Endothelial cell of umbilical vein (primary cell): Measurements from ENCODE around the gene RPL3. TPM values are rescaled to one million over a fixed set of nuclear protein-coding genes. Genes with fewer than 3 reads are reported as not detected.

ENCODE experiments used
- BruUV-seq: library from RNA; stranded (reverse); fragments of 400-500 nt; replicated peaks from 2 replicates; lab custom pipeline; 2021; lab: Mats Ljungman, UMichigan
- CTCF ChIA-PET: fragments of 300-600, 350-600 bp; sonication (Branson Sonifier 250); formaldehyde crosslinking; loops from one replicate; lab custom pipeline; 2021; ENCODE audit warnings: antibody characterized with exemption, inconsistent platforms; lab: Charles Lee
- POLR2A ChIA-PET: fragments of 300-600, 350-600 bp; sonication (Branson Sonifier 250); formaldehyde crosslinking; loops from one replicate; lab custom pipeline; 2021; ENCODE audit warnings: antibody characterized with exemption, inconsistent platforms; lab: Charles Lee
- DNase-seq: peaks from one replicate; pipeline ENCODE4 v3.0.0-alpha.2; 2011; ENCODE audit warnings: low read depth, low spot score
- FAIRE-seq: peaks from 2 replicates; lab custom pipeline; 2011; peaks lifted over from hg19 to GRCh38; lab: Jason Lieb, UNC
- H2AFZ ChIP-seq: 2 replicates; pipeline ENCODE4 v1.6.0; 2012; ENCODE audit warnings: low read depth, low read length, control low read depth, inconsistent platforms
- H3K27ac ChIP-seq: 2 replicates; pipeline ENCODE4 v1.5.1; 2011; ENCODE audit warnings: low read depth, mild to moderate bottlenecking, control low read depth, low read length, moderate library complexity; ENCODE audit not compliant: insufficient read depth
- H3K27me3 ChIP-seq, 2 experiments: 2 replicates each; pipeline versions ENCODE4 v1.6.0 to v1.6.1; 2011; ENCODE audit warnings: low read length in 2 of 2, mixed read lengths in 1 of 2; ENCODE audit not compliant: control insufficient read depth in 2 of 2, insufficient read depth in 2 of 2
- H3K36me3 ChIP-seq, 2 experiments: 2 replicates in 1 of 2; 3 replicates in 1 of 2; pipeline ENCODE4 v1.5.1; 2011; ENCODE audit warnings: low read length in 2 of 2, mild to moderate bottlenecking in 1 of 2, moderate library complexity in 1 of 2; ENCODE audit not compliant: control insufficient read depth in 2 of 2, insufficient read depth in 2 of 2; ENCODE audit errors: extremely low read depth in 1 of 2
- H3K4me1 ChIP-seq: 3 replicates; pipeline ENCODE4 v1.5.1; 2011; ENCODE audit warnings: mild to moderate bottlenecking, low read length; ENCODE audit not compliant: control insufficient read depth, insufficient read depth; ENCODE audit errors: extremely low read depth
- H3K4me2 ChIP-seq: 2 replicates; pipeline ENCODE4 v1.6.1; 2011; ENCODE audit warnings: low read length, control low read depth, mixed read lengths; ENCODE audit not compliant: insufficient read depth
- H3K4me3 ChIP-seq, 3 experiments: fragments of 200-600 bp in 1 of 3; sonication (generic), shearing (Covaris generic) in 1 of 3; replicated peaks in 1 of 3; 2 replicates each; pipeline ENCODE4 v1.5.1; 2011 to 2016; ENCODE audit warnings: control low read depth in 3 of 3, low read length in 3 of 3, mild to moderate bottlenecking in 2 of 3, inconsistent platforms in 1 of 3, low read depth in 1 of 3, moderate library complexity in 1 of 3; ENCODE audit not compliant: insufficient read depth in 1 of 3
- H3K79me2 ChIP-seq: 2 replicates; pipeline ENCODE4 v1.6.0; 2012; ENCODE audit warnings: low read length, inconsistent platforms; ENCODE audit not compliant: control insufficient read depth, insufficient read depth
- H3K9ac ChIP-seq: replicated peaks from 2 replicates; pipeline ENCODE3; 2011; ENCODE audit warnings: low read length, control low read depth; ENCODE audit not compliant: insufficient read depth; ENCODE audit errors: extremely low read depth
- H3K9me1 ChIP-seq: replicated peaks from 3 replicates; pipeline ENCODE4 v1.6.0; 2011; ENCODE audit warnings: mild to moderate bottlenecking, low read length; ENCODE audit not compliant: control insufficient read depth, insufficient read depth; ENCODE audit errors: extremely low read depth
- H3K9me3 ChIP-seq: replicated peaks from 2 replicates; pipeline ENCODE4 v1.5.1; 2012; ENCODE audit warnings: low read length, inconsistent platforms; ENCODE audit not compliant: control insufficient read depth, insufficient read depth
- H4K20me1 ChIP-seq: replicated peaks from 2 replicates; pipeline ENCODE3; 2011; ENCODE audit warnings: mild to moderate bottlenecking, low read length; ENCODE audit not compliant: control insufficient read depth, insufficient read depth; ENCODE audit errors: extremely low read depth
- EZH2 ChIP-seq: IDR thresholded peaks from 2 replicates; pipeline ENCODE4 v1.6.1; 2012; ENCODE audit warnings: borderline replicate concordance, low read depth, mild to moderate bottlenecking, moderate library complexity, low read length, inconsistent platforms; ENCODE audit not compliant: severe bottlenecking
- FOS ChIP-seq: IDR thresholded peaks from 2 replicates; pipeline ENCODE4 v1.6.1; 2011; ENCODE audit warnings: mild to moderate bottlenecking, low read length, moderate library complexity, borderline replicate concordance; ENCODE audit not compliant: insufficient read depth
- GATA2 ChIP-seq: IDR thresholded peaks from 2 replicates; pipeline ENCODE4 v1.7.0; 2011; ENCODE audit warnings: low read depth, mild to moderate bottlenecking, moderate library complexity, mixed read lengths, low read length; ENCODE audit not compliant: insufficient read length, insufficient read depth
- JUN ChIP-seq: IDR thresholded peaks from 2 replicates; pipeline ENCODE4 v1.6.1; 2011; ENCODE audit warnings: borderline replicate concordance, low read depth; ENCODE audit not compliant: insufficient read length, insufficient read depth
- MYC ChIP-seq: IDR thresholded peaks from one replicate; pipeline ENCODE4 v1.6.1; 2011; ENCODE audit warnings: mild to moderate bottlenecking, low read depth, low read length
- POLR2A ChIP-seq: IDR thresholded peaks from 2 replicates; pipeline ENCODE4 v1.6.1; 2012; ENCODE audit warnings: low read depth, mild to moderate bottlenecking, control low read depth, low read length
- POLR2AphosphoS5 ChIP-seq: IDR thresholded peaks from 2 replicates; pipeline ENCODE4 v1.6.1; 2012; ENCODE audit warnings: low read depth, mild to moderate bottlenecking, control low read depth, low read length, moderate library complexity; ENCODE audit not compliant: insufficient read depth
- dilution Hi-C: fragments of 300-500 bp; cut with MboI; formaldehyde crosslinking; loops from one replicate; pipeline ENCODE4 v1.15.0; 2019; ENCODE audit warnings: low sequenced_read_pairs; ENCODE audit not compliant: extremely low pct_ligation_motif_present
- intact Hi-C: fragments of 100-400 bp; cut with micrococcal nuclease; formaldehyde crosslinking; loops from one replicate; pipeline ENCODE4 v1.10.0; 2022
- polyA plus RNA-seq, 4 experiments: library from polyadenylated mRNA; depleted of rRNA in 3 of 4; stranded (reverse) in 3 of 4; unstranded in 1 of 4; fragments of >200 nt; gene quantifications; 2 replicates each; pipeline versions ENCODE4 v1.2.1 to v1.2.3, GENCODE V29; 2011 to 2012; ENCODE audit warnings: missing spikeins in 1 of 4
- total RNA-seq: library from RNA; stranded (reverse); gene quantifications from 2 replicates; pipeline ENCODE4 v1.2.3, GENCODE V29; 2021
- TF ChIP-seq, protein P1 (sequence below): IDR thresholded peaks from 2 replicates; pipeline ENCODE4 v1.6.1; 2011; ENCODE audit not compliant: insufficient read depth, insufficient read length
- TF ChIP-seq, protein P2 (sequence below), 2 donors: IDR thresholded peaks; 1 replicate in 1 of 2; 2 replicates in 1 of 2; pipeline ENCODE4 v1.5.1; 2011; ENCODE audit warnings: low read length in 2 of 2, mild to moderate bottlenecking in 2 of 2, moderate library complexity in 2 of 2, control low read depth in 1 of 2, inconsistent platforms in 1 of 2, low read depth in 1 of 2; ENCODE audit not compliant: insufficient read depth in 1 of 2; ENCODE audit errors: extremely low read depth in 1 of 2

RPL3 gene
- total and polyA plus RNA-seq, 2 donors (not counting 3 experiments of a cell fraction or from before 2014, with no cell fraction given): 1,954 to 4,065 TPM

DNA sequence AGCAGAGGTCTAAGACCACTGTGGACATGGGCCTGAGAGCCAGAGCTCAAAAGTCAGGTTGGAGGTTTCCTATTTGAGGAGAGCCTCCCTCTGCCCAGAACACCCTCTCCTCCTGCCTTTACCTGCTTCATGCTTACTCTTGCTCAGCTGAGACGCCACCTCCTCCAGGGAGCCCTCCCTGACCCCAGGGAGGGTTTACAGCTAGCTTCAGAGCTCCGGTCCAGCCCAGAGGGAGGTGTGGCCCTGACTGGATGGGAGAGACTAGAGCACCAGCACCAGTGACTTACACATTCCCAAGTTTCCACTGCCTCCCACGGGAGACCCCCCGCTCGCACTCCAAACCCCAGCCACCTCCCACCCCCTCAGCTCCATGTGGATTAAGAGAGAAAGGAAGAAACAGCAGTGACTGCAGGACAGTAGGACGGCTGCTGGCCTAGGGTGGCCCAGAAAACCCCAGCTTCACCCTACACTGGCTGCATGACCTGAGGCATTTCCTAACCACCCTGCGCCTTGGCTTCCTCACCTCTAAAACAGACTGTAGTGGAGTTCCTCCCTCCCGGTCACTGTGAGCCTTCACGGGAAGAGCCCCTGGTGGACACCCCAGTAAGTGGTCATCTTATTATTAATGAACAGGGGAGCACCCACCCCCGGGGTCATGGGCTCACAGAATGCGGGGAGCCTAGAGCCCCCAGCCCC, 50.2 kb downstream of the RPL3 start:
- no peak for DNase-seq
- Histone ChIP-seq H3K9ac (no peak overlapping the region), H3K9me1 (no peaks in the 10 kb centered on the region), H3K4me3 (no peak overlapping the region), H3K36me3 (no peaks in the 10 kb centered on the region), H3K4me2 (no peak overlapping the region), H3K27me3 (no peaks in the 10 kb centered on the region), H4K20me1 (no peaks in the 10 kb centered on the region), H2AFZ (no peak overlapping the region), H3K27ac (no peak overlapping the region), H3K79me2 (no peaks in the 10 kb centered on the region), H3K9me3 (no peaks in the 10 kb centered on the region), H3K4me1 (peaks cover 18% of the 10 kb centered on the region)
- intact Hi-C loops (no loop called here), dilution Hi-C loops (no loop called here)
- BruUV-seq: no TSS peak
- CTCF ChIA-PET: interaction anchor here (1.3 to 1.8 kb wide), 3 partner anchors 10 to 23 kb away, joined by 3 to 5 read pairs (median 4); no protein-coding TSS in a partner anchor
- FAIRE-seq: no peak
- TF ChIP-seq JUN: no peak
- TF ChIP-seq POLR2AphosphoS5: no peak
- TF ChIP-seq, protein P1, sequence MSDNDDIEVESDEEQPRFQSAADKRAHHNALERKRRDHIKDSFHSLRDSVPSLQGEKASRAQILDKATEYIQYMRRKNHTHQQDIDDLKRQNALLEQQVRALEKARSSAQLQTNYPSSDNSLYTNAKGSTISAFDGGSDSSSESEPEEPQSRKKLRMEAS: no peak
- TF ChIP-seq FOS: no peak
- TF ChIP-seq MYC: no peak
- TF ChIP-seq, protein P2, sequence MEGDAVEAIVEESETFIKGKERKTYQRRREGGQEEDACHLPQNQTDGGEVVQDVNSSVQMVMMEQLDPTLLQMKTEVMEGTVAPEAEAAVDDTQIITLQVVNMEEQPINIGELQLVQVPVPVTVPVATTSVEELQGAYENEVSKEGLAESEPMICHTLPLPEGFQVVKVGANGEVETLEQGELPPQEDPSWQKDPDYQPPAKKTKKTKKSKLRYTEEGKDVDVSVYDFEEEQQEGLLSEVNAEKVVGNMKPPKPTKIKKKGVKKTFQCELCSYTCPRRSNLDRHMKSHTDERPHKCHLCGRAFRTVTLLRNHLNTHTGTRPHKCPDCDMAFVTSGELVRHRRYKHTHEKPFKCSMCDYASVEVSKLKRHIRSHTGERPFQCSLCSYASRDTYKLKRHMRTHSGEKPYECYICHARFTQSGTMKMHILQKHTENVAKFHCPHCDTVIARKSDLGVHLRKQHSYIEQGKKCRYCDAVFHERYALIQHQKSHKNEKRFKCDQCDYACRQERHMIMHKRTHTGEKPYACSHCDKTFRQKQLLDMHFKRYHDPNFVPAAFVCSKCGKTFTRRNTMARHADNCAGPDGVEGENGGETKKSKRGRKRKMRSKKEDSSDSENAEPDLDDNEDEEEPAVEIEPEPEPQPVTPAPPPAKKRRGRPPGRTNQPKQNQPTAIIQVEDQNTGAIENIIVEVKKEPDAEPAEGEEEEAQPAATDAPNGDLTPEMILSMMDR (IDR thresholded peaks at IDR 0.05; ENCODE audit: extremely low read depth in 1 of 2, insufficient read depth in 1 of 2, low read depth in 1 of 2, low read length in 2 of 2): no peak
- no peak for TF ChIP-seq GATA2
- no peak for TF ChIP-seq EZH2
- TF ChIP-seq POLR2A: no peak
- POLR2A ChIA-PET: no interaction called here
